Islet of Langerhans (tissue), 1 donor: Measurements from ENCODE around the gene ANTXRL.
"Not testable (repeated sequence)": the region's sequence is repeated elsewhere in the genome, so short reads cannot be mapped to it uniquely, and the experiment has no call there.

Experiments used
- FAIRE-seq: peaks from one replicate; lab custom pipeline; 2011; peaks lifted over from hg19 to GRCh38; lab: Jason Lieb, UNC

ANTXRL gene

DNA sequence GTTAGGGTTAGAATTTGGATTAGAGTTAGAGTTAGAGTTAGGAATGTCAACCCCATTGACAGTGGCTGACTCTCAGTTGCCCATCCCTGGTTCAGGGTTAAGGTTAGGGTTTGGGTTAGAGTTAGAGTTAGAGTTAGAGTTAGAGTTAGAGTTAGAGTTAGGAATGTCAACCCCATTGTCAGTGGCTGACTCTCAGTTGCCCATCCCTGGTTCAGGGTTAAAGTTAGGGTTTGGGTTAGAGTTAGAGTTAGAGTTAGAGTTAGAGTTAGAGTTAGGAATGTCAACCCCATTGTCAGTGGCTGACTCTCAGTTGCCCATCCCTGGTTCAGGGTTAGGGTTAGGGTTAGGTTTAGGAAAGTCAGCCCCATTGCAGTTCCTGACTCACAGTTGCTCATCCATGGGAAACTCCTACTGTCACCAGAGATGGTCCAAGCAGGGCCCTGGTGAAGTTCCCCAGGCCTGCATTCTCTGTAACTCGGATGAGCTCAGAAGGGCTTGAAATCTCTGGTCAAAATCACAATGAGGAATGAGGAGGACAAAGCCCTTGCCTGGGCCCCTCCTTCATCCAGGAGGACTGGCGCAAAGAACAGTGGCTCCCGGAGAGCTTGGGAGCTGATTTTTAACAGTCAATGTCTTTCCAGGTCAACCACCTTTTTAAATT is 8.7 kb downstream of the ANTXRL start:
- FAIRE-seq: not testable (repeated sequence)

DNA sequence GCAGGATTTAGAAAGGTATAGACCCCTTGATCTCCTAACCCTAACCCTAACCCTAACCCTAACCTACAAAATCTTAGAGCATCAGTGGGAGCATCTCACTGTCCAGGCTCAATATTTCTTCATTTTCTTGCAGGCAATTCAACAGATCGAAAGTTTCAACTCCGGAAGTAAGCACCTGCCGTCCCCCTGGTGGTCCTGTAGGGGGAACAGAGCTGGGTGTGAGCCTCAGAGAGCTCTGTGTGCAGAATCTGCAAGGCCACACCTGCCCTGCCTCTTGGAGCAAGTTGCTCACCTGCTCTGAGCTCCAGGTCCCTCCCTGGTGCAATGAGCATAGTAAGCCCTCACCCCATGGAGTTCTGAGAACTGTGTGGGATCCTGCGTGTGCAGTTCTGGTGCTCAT is 9.3 kb downstream of the ANTXRL start:
- FAIRE-seq: not testable (repeated sequence)

DNA sequence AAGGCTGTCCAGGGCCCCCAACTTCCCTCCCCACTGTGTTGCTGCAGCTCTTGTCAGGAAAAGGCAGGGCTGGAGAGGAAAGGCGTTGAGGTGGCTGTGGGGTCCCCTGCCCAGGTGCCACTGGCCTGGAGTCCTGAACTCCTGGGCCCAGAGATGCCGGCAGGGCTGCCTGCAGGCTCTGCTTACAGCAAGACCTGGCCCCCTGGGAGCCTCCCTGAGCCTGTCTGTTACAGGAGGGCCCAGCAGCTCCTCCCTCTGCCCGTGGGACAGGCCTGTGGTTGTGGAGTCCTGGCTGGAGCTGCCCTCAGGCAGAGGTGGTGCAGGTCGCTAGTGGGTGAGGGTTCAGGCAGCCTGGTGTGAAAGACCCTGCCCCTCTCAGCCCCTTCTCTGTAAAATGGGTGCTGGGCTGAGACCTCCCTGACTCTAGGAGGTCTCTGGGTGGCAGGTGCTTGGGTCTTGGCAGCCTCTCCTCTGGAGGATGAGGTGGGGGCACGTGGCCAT is 9.9 kb downstream of the ANTXRL start:
- no peak for FAIRE-seq

DNA sequence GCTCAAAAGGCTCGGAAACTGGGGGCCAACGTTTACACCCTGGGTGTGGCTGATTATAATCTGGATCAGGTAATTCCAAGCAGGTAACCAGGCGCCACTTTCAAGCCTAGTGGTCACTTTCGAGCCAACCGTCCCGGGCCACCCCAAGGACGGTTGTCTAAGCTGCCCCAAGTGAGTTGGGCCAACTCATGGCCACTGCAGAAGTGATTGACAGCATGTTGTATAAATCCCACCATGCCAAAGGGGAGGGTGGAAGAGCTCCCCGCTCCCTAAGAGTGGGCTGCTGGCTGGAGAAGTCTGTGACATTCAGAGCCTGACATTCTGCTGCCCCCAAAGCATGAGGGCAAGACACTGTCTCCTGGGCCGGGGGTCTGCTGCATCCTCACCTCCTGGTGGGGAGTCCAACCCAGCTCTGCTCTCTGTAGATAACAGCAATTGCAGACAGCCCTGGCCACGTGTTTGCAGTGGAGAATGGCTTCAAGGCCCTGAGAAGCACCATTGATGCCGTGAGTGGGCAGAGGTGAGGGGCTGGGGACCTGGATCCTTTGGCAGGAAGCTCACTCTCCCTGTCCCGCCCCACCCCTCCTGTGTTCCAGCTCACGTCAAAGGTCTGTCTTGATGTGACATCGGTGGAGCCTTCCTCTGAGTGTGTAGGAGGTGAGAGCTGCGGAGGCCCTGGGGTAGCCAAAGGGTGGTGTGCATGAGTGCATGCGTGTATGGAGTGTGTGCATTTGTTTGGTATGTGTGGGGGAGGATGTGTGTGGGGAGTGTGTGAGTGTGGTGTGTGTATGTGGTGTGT is 10.8 kb downstream of the ANTXRL start:
- FAIRE-seq: no peak

DNA sequence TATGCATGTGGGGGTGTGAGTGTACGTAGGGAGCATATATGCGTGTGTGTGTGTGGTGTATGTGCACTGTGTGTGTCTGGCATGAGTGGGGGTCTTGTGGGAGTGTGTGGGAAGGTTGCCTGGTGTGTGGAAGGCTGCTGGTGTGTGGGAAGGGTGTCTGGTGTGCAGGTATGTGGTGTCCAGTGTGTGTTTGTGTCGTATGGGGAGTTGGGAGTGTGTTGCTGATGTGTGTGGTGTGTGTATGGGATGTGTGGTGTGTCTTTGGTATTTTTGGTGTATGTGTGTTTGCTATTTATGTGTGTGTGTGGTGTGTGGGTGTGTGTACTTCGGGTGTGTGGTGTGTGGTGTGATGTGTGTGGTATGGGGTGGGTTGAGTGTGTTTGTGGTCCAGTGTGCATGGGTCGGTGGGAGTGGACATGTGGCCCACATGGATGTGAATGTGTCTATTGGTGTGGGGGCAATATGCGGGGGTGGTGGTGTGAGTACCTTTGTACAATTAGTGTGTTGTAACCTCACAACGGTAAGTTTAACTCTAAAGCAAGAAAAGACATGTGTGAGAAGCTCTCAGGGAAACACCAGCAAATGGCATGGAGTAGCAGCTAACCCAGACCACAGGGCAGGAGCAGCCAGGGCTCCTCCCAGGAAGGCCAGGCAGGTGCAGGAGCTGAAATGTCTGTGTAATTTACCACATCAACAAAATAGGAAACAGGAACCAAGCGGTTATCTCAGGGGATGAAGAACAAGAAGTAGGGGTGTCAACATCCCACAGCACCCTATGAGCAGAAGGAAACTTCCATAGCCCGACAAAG is 11.9 kb downstream of the ANTXRL start:
- no peak for FAIRE-seq

DNA sequence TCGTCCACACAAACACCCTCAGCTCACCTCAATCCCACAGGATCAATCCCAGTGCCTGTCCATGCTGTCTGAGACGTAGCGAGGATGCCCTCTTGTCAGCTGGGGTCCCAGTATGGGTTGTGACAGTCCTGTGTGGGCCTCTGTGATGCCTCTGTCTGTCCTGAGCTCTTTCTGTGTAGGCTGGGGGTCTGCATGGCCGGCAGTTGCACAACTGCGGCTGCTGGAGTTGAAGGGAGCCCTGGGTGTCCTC is 12.4 kb downstream of the ANTXRL start:
- no peak for FAIRE-seq

DNA sequence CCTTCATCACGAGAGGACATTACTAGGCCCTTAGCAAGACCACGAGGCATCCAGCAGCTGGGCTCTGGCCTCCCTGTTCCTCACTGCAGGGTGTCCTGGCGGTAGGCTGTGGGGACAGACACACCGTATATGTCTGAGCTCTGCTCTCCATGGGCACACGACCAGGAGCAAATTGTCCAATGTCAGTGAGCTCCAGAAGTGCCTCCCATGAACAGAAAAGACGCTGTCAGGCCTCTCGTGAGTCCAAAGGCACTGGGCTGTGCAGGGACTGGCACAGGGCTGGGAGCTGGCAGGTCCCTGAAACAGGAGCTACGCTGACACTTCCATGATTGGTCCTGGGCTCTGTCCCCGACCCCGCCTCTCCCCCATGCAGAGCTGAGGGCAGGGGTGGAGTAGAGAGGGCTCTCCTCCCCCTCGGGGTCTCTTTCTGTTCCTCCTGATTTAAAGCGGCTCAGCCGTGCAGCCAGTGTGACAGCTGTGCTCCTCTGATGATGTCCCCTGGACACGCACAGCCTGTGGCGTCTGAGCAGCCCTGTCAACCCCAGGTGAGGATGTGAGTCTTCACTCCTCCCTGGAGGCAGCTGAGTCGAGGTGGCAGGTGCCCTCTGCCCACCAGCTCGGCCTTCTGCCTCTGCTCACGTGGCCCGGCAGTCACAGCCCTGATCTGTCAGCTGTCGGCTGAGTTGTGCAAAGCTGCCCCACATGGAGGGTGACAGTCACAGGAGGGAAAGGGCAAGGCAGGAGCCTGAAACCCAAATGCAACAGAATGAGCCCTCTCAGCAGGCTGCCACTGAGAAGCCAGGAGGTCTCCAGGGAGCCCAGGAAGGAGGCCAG is 13.0 kb downstream of the ANTXRL start:
- no peak for FAIRE-seq

DNA sequence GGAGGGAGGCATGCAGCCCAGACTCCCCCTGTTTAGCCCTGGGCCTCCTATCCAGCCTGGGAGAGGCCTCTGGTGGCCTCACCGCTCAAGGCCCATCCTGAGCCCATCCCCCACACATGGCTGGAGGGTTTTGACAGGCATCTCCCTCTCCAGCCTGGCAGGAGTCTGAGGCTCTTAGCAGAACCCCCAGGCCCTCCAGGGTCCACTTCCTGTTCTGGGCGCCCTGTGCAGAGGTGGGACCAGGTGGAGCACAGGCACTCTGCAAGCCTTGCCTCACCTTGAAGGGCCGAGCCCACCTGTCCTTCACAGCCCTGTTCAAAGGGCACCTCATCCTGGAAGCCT is 13.5 kb downstream of the ANTXRL start:
- not testable (repeated sequence) for FAIRE-seq

DNA sequence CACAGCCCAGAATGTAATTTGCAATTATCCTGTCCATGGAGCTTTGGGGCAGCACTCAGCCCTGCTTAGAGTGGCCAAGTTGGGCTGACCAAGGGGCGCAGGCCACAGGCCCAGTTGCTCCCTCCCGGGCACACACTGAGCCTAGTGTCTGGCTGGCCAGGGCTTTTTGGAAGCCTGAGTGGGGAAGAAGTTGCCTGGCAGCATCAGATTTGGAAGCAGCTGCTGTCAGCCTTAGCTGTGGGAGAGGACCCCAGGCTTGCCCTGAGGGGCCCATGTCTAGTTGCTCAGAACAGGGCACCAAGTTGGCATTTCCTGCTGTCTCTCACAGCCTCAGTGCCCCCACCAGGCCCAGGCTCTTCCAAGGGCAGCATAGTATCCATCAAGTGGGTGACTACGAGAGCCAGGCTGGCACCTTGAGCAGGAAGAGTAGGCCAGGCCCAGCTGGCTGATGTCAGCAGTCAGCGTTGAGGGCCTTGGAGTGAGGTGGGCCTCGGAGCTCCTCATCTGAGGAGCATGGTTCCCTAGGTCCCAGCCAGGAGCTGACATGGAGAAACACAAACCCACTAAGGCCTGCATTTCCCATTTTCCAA is 14.4 kb downstream of the ANTXRL start:
- FAIRE-seq: no peak

DNA sequence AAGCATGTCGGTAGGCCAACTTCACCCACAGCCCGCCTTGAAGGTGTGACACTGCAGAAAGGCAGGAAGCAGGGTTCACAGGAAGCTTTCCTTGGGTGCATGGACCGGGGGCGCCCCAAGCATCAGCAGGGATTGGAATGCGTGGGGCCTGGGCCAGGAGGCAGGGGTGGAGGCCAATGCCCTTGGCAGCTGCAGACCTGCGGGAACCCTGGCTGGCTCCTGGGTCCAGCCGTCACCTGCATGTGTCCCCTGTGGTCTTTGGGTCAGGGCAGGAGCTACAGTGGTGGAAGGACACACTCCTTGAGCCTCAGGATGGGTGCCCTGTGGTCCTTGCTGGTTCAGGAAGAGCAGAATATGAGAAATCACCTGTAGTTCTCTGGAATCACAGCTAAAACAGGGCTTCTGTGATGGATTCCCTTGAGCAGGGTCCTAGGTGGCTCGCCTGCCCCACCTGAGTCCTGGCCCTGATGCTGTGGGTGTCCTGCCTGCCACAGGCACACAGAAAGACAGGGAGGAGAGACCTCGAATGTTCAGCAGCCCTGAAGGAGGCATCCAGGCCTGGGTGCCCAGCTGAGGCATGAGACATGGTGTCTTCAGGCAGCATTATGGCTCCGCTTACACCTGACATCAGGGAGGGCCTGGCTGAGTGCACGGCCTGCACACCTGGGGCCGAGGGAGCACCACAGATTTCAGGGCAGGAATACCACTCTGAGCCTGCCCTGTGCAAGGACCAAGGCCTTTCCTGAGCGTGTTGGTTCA is 15.1 kb downstream of the ANTXRL start:
- FAIRE-seq: no peak

DNA sequence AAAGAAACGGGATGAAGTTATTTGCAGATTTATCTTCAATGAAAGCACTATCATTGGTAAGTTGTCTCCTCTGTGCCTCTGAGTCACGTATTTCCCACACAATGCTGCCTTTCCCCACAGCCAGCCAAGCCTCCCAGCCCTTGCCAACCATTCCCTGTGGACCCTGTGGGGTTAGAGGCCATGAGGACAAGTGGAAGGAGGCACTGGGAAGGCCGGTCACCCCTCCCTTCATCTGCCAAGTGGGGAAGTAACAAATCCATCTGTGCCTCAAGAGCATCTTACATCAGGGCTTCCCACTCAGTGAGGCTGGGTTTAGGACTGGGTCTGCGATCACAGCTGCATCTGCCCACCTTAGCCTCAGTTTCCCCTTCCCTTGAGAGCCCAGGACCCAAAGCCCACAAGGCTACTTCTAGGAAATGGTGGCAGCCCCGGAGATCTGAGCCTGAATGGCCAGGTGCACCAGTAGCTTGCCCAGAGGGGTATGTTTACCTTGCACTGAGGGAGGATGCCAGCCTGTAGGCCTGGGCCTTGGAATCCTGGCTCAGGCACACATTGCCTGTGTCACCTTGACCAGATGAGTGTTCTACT is 16.1 kb downstream of the ANTXRL start:
- FAIRE-seq: not testable (repeated sequence)

DNA sequence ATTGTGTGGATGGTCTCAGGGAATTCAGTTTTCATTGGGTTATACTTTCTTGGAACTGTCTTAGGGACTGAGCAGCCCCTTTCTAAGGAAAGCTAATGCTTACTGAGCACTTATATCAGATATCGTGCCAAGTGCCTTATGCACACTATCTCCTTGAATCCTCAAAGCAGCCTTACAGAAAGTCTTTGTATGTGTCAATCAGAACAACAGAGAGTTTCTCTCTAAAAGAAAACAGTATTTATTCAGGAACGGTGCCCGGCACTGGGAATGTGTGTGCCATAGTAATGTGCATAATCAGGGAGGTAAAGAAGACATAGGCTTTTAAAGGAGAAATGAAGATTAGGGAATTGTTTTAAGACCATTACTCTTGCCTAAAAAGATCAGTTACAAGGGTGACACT is 17.3 kb downstream of the ANTXRL start:
- no peak for FAIRE-seq

DNA sequence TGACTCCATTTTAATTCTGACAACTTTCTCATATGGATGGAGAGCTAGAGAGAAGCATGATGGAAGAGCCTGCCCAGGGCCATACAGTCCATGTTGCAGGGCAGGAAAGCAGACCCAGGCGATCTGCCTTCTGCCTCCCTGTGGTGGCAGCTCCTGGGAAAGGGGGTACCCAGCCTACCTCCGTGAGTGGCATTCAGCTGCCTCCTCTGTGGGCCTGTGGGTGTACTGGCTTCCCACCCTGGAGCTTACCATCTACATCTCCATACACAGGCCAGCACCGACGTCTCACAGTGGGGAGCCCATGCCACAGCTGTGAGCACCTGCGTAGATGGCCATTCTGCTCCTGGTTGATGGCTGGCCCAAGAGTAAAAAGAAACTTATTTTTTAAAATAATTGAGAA is 17.9 kb downstream of the ANTXRL start:
- not testable (repeated sequence) for FAIRE-seq

DNA sequence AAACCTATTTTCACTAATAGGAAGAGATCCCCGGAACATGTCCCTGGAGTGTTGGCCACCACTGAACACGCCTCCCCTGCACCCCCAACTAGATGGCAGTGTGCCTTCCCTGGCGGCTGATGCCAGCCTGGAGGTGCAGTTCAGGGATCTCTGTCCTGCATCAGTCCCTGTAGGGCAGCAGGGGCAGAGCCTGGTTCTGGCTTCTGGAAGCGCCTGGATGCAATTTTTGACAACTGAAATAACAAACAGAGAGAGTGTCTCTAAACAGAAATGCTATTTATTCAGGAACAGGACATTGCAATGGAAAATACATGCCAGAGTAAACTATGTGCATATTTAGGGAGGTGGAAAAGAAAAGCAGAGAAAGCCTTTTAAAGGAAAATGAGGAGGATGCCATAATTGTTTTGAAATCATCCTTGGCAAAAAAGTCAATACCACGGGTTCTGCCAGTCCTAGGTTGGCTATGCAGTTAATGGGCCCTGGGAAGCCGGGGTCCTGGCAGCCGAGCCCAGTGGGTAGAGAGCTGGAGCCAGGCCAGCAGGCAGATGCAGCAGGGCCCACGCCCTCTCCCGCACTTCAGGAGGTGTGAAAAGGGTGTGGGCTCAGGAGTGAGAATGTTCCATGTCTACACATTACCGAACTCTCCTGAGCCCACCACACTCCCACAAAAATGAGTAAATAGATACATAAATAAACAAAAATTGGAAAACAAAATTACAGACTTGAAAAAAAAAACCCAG is 18.5 kb downstream of the ANTXRL start:
- no peak for FAIRE-seq

DNA sequence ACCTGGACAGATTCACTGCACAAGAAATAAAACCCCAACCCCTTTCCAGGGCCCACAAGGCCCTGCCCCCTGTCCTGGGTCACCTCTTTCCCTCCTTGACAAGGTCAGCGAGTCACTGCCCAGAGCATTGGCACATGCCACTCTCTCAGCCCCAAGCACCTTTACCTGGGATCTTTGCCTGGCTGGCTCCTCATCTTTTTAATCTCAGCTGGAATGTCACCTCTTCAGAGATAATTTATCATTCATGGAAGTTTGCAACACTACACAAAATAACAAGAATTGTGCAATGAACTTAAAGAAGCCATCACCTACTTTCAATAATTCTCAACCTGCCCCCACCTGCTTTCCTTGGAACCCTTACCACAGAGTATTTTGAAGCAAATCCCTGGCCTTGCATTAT is 19.2 kb downstream of the ANTXRL start:
- FAIRE-seq: no peak

DNA sequence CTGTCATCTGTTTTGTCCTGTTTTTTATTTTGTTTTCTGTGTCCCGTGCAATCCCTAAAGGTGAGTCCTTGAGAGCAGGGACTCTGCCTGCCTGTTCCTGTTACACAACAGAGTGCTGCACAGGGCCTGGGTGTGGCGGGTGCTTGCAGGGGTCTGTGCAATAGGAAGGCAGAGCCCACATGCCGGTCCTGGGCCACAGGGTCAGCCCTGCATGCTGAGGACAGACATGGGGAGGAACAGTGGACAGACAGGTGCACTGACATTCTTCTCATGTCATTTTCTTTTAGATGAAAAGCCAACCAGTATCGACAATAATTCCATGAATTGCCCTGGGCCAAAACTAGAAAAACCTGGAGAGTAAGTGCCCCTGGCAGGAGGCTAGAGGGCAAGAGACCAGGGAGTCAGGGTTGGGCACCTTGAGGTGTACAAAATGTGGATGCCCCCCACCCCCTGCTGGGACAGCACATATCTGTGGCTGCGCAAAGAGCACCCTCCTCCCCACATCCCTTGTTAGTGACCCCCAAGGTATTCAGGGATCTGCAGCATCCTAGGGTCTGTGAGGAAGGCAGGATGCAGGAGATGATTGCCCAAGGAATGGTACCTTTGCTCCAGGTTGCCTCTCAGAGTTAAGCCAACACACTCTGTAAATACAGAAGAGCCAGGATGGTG is 19.9 kb downstream of the ANTXRL start:
- FAIRE-seq: no peak

DNA sequence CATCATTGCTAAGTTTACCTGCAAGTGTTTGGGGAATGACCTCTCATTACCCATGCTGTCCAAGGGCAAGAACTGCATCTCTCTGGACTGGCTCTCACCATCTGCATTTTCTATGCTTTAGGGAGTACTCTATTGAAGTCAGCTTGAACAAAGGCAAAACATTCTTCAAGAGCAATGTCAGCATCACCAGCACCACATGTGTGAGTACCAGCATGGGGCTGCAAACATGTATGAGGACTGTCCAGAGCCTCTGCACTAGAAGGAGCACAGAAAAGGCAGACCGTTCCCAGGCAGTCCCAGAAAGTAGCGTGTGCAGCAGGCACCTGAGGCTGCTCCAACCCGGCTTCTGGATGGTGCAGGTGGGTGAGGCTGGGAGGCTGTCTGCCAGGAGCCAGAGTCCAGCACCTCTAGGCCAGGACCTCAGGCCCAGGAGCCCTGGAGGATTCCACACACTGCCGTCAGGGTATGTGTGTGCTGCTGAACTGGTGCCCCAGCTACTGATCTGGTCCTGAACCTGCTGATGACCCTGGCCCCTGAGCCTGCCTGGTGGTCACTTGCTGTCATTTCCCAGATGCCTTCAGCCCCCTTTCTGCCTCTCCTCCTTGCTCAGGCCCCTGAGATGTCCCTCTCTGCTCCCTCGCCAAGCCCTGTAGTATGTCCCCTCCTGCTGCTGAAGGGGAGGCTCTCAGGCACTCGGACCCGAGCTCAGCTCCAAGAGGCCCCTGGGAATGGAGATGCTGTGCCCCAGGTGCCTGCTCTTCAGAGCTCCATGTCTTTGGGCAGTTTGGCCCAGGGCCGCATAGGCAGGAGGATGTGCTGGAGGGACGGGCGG is 20.7 kb downstream of the ANTXRL start:
- no peak for FAIRE-seq

DNA sequence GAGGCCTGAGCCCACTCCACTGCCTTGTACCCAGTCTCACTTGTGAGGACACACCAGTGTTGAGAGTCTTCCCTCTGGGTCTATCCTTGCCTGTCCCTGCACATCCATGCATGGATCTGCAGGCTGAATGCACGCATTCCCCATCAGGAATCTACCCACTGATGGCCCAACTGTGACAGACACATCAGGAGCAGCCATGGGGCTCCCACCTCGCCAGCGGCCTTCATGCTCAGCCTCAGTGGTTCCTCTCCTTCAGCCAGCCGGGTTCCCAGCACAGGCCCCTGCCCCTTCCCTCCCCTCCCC is 21.3 kb downstream of the ANTXRL start:
- FAIRE-seq: no peak
